Measurements from ENCODE around the gene CDH5. TPM values are rescaled to one million over a fixed set of nuclear protein-coding genes. Genes with fewer than 3 reads are reported as not detected.

Gene CDH5
- total RNA-seq, 4 donors from 2014 or later = 5.3 to 28.1 (median 11.4) TPM

DNA sequence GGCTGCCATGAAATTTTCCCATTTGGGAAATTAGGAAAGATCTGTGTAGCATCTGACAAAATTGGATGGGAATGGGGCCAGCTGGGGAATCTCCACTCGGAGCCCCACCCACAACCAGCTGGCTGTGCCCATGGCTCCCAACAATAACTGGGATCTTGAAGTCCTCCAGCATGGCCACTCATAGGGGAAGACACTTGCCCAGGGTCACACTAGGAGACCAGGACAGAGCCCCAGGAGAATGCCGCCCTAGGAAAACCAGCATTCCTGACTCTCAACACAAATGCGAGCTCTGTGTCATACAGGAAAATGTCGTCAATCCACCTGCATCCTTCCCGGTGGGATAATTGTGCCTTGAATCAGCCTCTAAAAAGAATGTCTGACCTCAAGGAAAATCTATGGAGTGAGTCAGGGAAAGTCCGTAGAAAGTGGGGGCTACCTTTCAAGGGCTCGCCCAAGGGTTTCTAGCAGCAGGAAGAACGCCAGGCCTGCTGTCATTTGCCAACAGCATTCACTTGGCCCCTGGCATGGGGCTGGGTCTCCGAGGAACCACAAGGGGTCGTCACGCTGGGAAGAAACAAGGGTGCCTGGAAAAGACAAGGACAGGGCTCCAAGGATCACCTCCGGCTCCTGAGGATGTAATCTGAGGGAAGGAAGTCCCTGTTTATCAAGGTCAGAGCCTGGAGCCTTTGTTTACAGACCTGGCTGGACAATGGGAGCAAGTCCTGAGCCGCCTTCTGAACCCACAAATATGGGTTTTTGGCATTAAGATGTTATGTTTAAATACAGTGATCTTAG, 15.9 kb downstream of the CDH5 start:
- Histone ChIP-seq H3K27ac (peak overlapping the region in 3 of 4 donors; percentile 5 to 46 (median 35)), H3K4me3 (no peak overlapping the region), H3K27me3 (no peaks in the 10 kb centered on the region), H3K4me1 (no peaks in the 10 kb centered on the region), H3K9me3 (no peaks in the 10 kb centered on the region), H3K36me3 (no peaks in the 10 kb centered on the region)
- TF ChIP-seq POLR2A (IDR thresholded peaks at IDR 0.05) = no peak
- TF ChIP-seq, protein P1, sequence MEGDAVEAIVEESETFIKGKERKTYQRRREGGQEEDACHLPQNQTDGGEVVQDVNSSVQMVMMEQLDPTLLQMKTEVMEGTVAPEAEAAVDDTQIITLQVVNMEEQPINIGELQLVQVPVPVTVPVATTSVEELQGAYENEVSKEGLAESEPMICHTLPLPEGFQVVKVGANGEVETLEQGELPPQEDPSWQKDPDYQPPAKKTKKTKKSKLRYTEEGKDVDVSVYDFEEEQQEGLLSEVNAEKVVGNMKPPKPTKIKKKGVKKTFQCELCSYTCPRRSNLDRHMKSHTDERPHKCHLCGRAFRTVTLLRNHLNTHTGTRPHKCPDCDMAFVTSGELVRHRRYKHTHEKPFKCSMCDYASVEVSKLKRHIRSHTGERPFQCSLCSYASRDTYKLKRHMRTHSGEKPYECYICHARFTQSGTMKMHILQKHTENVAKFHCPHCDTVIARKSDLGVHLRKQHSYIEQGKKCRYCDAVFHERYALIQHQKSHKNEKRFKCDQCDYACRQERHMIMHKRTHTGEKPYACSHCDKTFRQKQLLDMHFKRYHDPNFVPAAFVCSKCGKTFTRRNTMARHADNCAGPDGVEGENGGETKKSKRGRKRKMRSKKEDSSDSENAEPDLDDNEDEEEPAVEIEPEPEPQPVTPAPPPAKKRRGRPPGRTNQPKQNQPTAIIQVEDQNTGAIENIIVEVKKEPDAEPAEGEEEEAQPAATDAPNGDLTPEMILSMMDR (IDR thresholded peaks at IDR 0.05) = no peak
- no peak for DNase-seq

- H3K4me1 ChIP-seq = no peaks in the 10 kb centered on the region
- peak overlapping the region in 1 of 4 donors; percentile 3 for H3K27ac ChIP-seq
- no peak for DNase-seq
- no peak overlapping the region for H3K4me3 ChIP-seq
- no peaks in the 10 kb centered on the region for H3K27me3 ChIP-seq
- no peaks in the 10 kb centered on the region for H3K9me3 ChIP-seq
- H3K36me3 ChIP-seq = no peaks in the 10 kb centered on the region
- TF ChIP-seq, protein P1 (IDR thresholded peaks at IDR 0.05) = no peak
- TF ChIP-seq POLR2A (IDR thresholded peaks at IDR 0.05) = no peak
These were observed 16.4 kb downstream of the CDH5 start for GRCh38 chr16:66382966-66383299.

DNA sequence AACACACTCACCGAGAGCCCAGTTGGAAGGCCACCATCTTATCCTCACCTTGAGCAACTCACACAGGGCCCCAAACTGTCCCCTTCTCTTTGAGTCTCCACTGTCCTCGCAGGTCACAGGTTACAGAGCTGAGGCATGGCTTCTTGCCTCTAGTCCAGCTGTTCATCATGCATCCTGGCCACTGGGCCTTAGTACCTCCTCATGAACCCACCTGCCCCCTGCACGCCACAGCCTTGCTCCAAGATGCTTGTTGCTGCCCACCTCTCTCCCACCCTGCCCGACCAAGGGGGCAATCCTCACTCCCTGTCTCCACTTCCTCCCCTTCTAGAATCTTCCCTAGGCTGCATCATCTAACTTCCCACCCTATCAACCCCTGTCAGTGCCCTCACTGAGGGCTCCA, 17.1 kb downstream of the CDH5 start:
- peak overlapping the region in 1 of 4 donors; percentile 3 for H3K27ac ChIP-seq
- H3K27me3 ChIP-seq = no peaks in the 10 kb centered on the region
- no peak for DNase-seq
- no peaks in the 10 kb centered on the region for H3K4me1 ChIP-seq
- TF ChIP-seq, protein P1 (IDR thresholded peaks at IDR 0.05) = no peak
- no peak for TF ChIP-seq POLR2A (IDR thresholded peaks at IDR 0.05)
- H3K4me3 ChIP-seq = no peak overlapping the region
- no peaks in the 10 kb centered on the region for H3K9me3 ChIP-seq
- no peaks in the 10 kb centered on the region for H3K36me3 ChIP-seq

GRCh38 chr16:66385415-66385814, 18.9 kb downstream of the CDH5 start:
- Histone ChIP-seq H3K27ac (no peak overlapping the region), H3K27me3 (no peaks in the 10 kb centered on the region), H3K36me3 (no peaks in the 10 kb centered on the region), H3K4me3 (no peak overlapping the region), H3K4me1 (no peaks in the 10 kb centered on the region), H3K9me3 (no peaks in the 10 kb centered on the region)
- TF ChIP-seq, protein P1 (IDR thresholded peaks at IDR 0.05) = no peak
- no peak for TF ChIP-seq POLR2A (IDR thresholded peaks at IDR 0.05)
- DNase-seq = no peak

GRCh38 chr16:66386629-66387622, 20.4 kb downstream of the CDH5 start:
- DNase-seq = peak in 1 of 3 donors; percentile 40
- TF ChIP-seq, protein P1 (IDR thresholded peaks at IDR 0.05) = no peak
- no peak for TF ChIP-seq POLR2A (IDR thresholded peaks at IDR 0.05)
- Histone ChIP-seq H3K9me3 (no peaks in the 10 kb centered on the region), H3K4me1 (no peaks in the 10 kb centered on the region), H3K27me3 (no peaks in the 10 kb centered on the region), H3K27ac (no peak overlapping the region), H3K4me3 (no peak overlapping the region), H3K36me3 (no peaks in the 10 kb centered on the region)

All from Peyer's patch (tissue), 4 donors.